Suprapubic skin (tissue), 4 donors: ENCODE measurements around the gene GPC1. TPM values are rescaled to one million over a fixed set of nuclear protein-coding genes. Genes with fewer than 3 reads are reported as not detected.

Experiments
- DNase-seq, 2 donors: peaks; one replicate each; pipeline ENCODE4 v3.0.0-alpha.2; 2019; ENCODE audit warnings: low spot score in 2 of 2
- H3K27ac ChIP-seq: fragments of 200-600 bp; sonication (generic); one replicate; pipeline ENCODE4 v1.5.1; 2019
- H3K27me3 ChIP-seq: fragments of 200-600 bp; sonication (generic); one replicate; pipeline ENCODE4 v1.5.1; 2019
- H3K36me3 ChIP-seq: fragments of 200-600 bp; sonication (generic); one replicate; pipeline ENCODE4 v1.5.1; 2019
- H3K4me1 ChIP-seq: fragments of 200-600 bp; sonication (generic); one replicate; pipeline ENCODE4 v1.5.1; 2019
- H3K4me3 ChIP-seq: fragments of 200-600 bp; sonication (generic); one replicate; pipeline ENCODE4 v1.5.1; 2019; ENCODE audit warnings: mild to moderate bottlenecking
- H3K9me3 ChIP-seq: fragments of 200-600 bp; sonication (generic); one replicate; pipeline ENCODE4 v1.5.1; 2019
- EP300 ChIP-seq: sonication (generic); formaldehyde crosslinking; IDR thresholded peaks from one replicate; pipeline ENCODE4 v1.6.1; 2017; ENCODE audit warnings: antibody characterized with exemption
- POLR2A ChIP-seq, 2 donors: fragments of 450-650 bp; IDR thresholded peaks; one replicate each; pipeline ENCODE4 v1.6.1; 2017; ENCODE audit warnings: antibody characterized with exemption in 2 of 2, mild to moderate bottlenecking in 2 of 2, moderate library complexity in 2 of 2
- POLR2AphosphoS5 ChIP-seq, 3 donors: sonication (generic); formaldehyde crosslinking; IDR thresholded peaks; one replicate each; pipeline ENCODE4 v1.6.1; 2017; ENCODE audit warnings: antibody characterized with exemption in 3 of 3
- WGBS: methylation state at CpG from one replicate; pipeline ENCODE4 v1.1.5; 2018; 5-methylcytosine and 5-hydroxymethylcytosine counted together
- total RNA-seq, 4 donors: library from RNA; depleted of rRNA; stranded (reverse); fragments of >200 nt; gene quantifications; one replicate each; pipeline ENCODE4 v1.1.0, GENCODE V29; 2016
- TF ChIP-seq, protein P1 (sequence below), 2 donors: fragments of 200-600 bp in 1 of 2; fragments of 450-650 bp in 1 of 2; sonication (generic) in 1 of 2; IDR thresholded peaks; one replicate each; pipeline ENCODE4 v1.5.1; 2016 to 2019; ENCODE audit warnings: antibody characterized with exemption in 2 of 2, mild to moderate bottlenecking in 1 of 2, moderate library complexity in 1 of 2

Gene GPC1
- total RNA-seq, 4 donors from 2014 or later, result 130 to 164 (median 145) TPM

DNA sequence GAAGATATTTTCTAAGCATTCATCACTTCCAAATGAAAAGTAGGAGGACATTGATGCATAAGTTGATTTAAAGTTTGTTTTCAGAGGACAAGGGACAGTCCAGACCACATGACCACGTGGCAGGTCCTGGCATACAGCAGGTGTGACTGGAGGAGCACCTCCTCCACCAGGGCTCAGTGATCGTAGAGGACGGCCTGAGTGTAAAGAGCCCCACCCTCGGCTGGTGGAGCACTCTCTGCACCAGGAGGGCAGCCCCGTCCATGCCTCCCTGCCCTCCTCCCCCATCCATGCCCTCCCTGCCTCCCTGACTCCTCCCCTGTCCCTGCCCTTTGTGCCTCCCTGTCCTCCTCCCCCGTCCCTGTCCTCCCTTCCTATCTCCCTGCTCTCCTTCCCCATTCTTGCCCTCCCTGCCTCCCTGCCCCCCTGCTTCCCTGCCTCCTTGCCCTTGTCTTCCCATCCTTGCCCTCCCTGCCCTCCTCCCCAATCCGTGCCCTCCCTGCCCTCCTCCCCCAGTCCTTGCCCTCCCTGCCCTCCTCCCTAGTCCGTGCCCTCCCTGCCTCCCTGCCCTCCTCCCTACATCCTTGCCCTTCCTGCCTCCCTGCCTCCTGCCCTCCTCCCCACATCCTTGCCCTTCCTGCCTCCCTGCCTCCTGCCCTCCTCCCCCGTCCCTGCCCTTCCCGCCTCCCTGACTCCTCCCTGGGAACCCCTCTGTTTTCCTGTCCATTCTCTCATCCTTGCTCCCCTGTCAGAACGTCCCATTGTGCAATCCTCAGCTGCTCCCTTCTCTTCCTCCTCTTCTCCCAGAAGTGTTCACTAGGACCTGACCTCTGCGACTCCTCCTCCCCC lies 74.4 kb downstream of the GPC1 start:
- 75% methylated on average over 12 of the region's 12 CpGs for WGBS
- Histone ChIP-seq H3K27ac (no peak overlapping the region), H3K36me3 (peaks cover 17% of the 10 kb centered on the region), H3K4me1 (peaks cover 11% of the 10 kb centered on the region), H3K27me3 (no peaks in the 10 kb centered on the region), H3K4me3 (no peak overlapping the region), H3K9me3 (no peaks in the 10 kb centered on the region)
- DNase-seq, result peak in 1 of 2 donors; percentile 54
- TF ChIP-seq POLR2AphosphoS5 (IDR thresholded peaks at IDR 0.05), result no peak
- TF ChIP-seq POLR2A (IDR thresholded peaks at IDR 0.05), result no peak
- no peak for TF ChIP-seq EP300
- TF ChIP-seq, protein P1, sequence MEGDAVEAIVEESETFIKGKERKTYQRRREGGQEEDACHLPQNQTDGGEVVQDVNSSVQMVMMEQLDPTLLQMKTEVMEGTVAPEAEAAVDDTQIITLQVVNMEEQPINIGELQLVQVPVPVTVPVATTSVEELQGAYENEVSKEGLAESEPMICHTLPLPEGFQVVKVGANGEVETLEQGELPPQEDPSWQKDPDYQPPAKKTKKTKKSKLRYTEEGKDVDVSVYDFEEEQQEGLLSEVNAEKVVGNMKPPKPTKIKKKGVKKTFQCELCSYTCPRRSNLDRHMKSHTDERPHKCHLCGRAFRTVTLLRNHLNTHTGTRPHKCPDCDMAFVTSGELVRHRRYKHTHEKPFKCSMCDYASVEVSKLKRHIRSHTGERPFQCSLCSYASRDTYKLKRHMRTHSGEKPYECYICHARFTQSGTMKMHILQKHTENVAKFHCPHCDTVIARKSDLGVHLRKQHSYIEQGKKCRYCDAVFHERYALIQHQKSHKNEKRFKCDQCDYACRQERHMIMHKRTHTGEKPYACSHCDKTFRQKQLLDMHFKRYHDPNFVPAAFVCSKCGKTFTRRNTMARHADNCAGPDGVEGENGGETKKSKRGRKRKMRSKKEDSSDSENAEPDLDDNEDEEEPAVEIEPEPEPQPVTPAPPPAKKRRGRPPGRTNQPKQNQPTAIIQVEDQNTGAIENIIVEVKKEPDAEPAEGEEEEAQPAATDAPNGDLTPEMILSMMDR (IDR thresholded peaks at IDR 0.05), result no peak

DNA sequence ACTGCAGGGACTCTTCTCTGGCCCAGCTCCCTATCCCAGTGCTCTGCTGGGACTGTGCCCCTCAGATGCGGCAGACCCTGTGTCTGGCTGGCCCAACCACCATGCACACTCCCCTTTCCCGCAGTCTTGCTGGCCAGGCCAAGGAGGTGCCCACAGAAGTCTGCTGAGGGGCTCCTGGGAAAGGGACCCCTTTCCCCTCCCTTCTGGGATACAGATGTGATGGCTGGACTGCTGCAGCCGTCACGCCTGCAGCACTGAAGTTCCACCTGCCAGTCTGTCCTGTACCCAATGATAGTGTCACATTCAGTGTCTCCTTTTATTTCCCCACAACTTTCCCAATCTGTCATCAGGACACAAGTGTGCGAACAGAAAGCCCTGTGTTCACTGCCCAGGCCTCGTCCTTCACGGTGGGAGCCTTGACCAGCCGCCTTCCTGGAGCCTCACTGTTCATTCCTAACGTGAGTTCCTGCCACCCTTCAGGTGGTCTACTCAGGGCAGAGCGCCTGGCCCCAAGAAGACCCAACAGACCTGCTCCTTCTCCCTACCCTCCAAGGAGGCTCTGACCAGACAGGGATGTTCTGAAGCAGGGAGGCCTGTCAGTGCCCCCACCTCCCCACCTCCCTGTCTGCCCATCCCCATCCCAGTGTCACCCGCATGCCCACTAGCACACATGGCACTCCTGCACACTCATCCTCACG lies 75.2 kb downstream of the GPC1 start:
- Histone ChIP-seq H3K9me3 (no peaks in the 10 kb centered on the region), H3K4me1 (peaks cover 12% of the 10 kb centered on the region), H3K36me3 (peaks cover 17% of the 10 kb centered on the region), H3K27ac (no peak overlapping the region), H3K27me3 (no peaks in the 10 kb centered on the region), H3K4me3 (no peak overlapping the region)
- peak in 1 of 2 donors; percentile 55 for DNase-seq
- 94% methylated on average over 12 of the region's 12 CpGs for WGBS
- TF ChIP-seq, protein P1 (IDR thresholded peaks at IDR 0.05), result no peak
- TF ChIP-seq POLR2A (IDR thresholded peaks at IDR 0.05) (no peak), EP300 (no peak), POLR2AphosphoS5 (IDR thresholded peaks at IDR 0.05) (no peak)

DNA sequence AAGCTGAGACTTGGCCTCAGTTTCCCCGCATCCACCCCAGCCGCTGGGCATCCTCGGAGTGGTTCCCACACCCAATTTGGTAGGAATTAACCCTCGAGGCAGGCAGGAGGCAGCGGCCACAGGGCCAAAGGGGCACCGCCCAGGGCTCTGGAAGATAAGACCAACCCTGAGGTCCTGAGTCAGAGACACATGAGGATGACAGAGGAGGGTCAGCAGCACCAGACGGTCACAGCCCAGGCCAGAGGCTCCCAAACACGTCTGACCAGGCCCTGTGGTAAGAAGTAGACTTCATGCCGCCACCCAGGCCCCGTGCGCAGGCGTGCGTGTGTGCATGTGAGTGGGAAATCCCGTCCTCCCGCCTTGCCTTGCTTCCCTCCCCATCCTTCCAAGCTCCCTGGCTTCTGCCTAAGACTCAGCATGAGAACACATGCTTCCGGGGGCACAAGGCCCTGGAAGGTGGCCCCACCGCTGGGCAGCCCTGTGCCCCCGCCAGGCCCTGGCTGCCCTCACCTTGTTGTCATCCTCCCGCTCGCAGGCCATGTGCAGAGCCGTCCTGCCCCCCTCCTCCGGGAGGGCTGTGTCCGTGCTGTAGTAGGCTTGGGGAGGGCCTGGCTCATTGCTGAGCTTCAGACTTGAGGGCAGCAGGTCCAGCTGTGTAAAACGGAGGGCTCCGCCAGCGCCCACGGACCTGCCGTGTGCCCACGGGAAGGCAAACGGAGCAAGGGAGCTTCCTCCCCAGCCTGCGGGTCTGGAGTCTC lies 76.1 kb downstream of the GPC1 start:
- Histone ChIP-seq H3K36me3 (peaks cover 17% of the 10 kb centered on the region), H3K9me3 (no peaks in the 10 kb centered on the region), H3K4me1 (peaks cover 12% of the 10 kb centered on the region), H3K27me3 (no peaks in the 10 kb centered on the region), H3K4me3 (no peak overlapping the region), H3K27ac (no peak overlapping the region)
- 98% methylated on average over 22 of the region's 31 CpGs for WGBS
- TF ChIP-seq EP300 (no peak), POLR2AphosphoS5 (IDR thresholded peaks at IDR 0.05) (no peak), POLR2A (IDR thresholded peaks at IDR 0.05) (no peak)
- TF ChIP-seq, protein P1 (IDR thresholded peaks at IDR 0.05), result no peak
- peak in 1 of 2 donors; percentile 70 for DNase-seq

DNA sequence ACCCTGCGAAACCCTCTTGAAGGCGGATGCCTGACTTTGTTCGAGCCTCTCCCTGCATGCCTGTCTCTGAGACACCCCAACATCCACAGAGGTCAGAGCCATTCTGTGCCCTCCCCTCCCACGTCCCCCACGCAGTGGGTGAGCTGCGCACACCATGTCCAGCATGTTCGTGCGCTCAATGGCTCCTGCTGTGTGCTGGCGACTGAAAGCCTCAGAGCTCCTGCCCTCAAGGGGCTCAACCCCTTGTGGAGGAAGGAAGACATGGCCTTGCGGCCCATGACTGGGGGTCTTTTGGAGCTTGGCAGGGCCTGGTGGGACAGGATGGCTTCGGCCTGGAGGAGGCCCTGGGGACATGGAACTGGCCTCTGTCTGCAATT lies 76.6 kb downstream of the GPC1 start:
- no peaks in the 10 kb centered on the region for H3K27me3 ChIP-seq
- no peaks in the 10 kb centered on the region for H3K9me3 ChIP-seq
- no peak overlapping the region for H3K4me3 ChIP-seq
- H3K27ac ChIP-seq, result no peak overlapping the region
- H3K4me1 ChIP-seq, result peaks cover 12% of the 10 kb centered on the region
- peaks cover 17% of the 10 kb centered on the region for H3K36me3 ChIP-seq
- TF ChIP-seq POLR2AphosphoS5 (IDR thresholded peaks at IDR 0.05) (no peak), POLR2A (IDR thresholded peaks at IDR 0.05) (no peak), EP300 (no peak)
- TF ChIP-seq, protein P1 (IDR thresholded peaks at IDR 0.05), result no peak
- WGBS, result 100% methylated on average over 11 of the region's 11 CpGs
- no peak for DNase-seq
